Epithelial cell of proximal tubule (primary cell): Measurements from ENCODE around the gene MS4A5. TPM values are rescaled to one million over a fixed set of nuclear protein-coding genes. Genes with fewer than 3 reads are reported as not detected.

Source experiments
- DNase-seq: peaks from one replicate; pipeline ENCODE4 v3.0.0-alpha.2; 2011; ENCODE audit warnings: low read depth
- H3K4me3 ChIP-seq: 2 replicates; pipeline ENCODE4 v1.5.1; 2011; ENCODE audit warnings: low read depth, mild to moderate bottlenecking, low read length
- CTCF ChIP-seq: conservative IDR thresholded peaks from 2 replicates; pipeline ENCODE4 v1.5.1; 2012; ENCODE audit warnings: low read depth, mild to moderate bottlenecking, low read length
- total RNA-seq: library from RNA; depleted of rRNA; stranded (reverse); fragments of >200 nt; gene quantifications from 2 replicates; pipeline ENCODE4 v1.2.3, GENCODE V29; 2015

Gene MS4A5
- total RNA-seq, 1 donor from 2014 or later, result not detected

GRCh38 chr11:60396382-60396781, 33.0 kb upstream of the MS4A5 start, which contains the start of gene MS4A14:
MS4A14 (plus strand) TSS chr11:60396459; CDS start chr11:60396579, 120 bp downstream.
- no peak within 1 kb of the TSS for H3K4me3 ChIP-seq
- TF ChIP-seq CTCF, result no peak
- no peak for DNase-seq

- TF ChIP-seq CTCF, result no peak
- H3K4me3 ChIP-seq, result no peak overlapping the region
- DNase-seq, result no peak
Observed at GRCh38 chr11:60396799-60397198, 32.6 kb upstream of the MS4A5 start.

- no peak overlapping the region for H3K4me3 ChIP-seq
- no peak for TF ChIP-seq CTCF
- no peak for DNase-seq
Observed at GRCh38 chr11:60420015-60420414, 9.4 kb upstream of the MS4A5 start.

GRCh38 chr11:60422609-60423008, 6.8 kb upstream of the MS4A5 start:
- DNase-seq, result no peak
- TF ChIP-seq CTCF, result no peak
- H3K4me3 ChIP-seq, result no peak overlapping the region

- H3K4me3 ChIP-seq, result no peak overlapping the region
- no peak for TF ChIP-seq CTCF
- DNase-seq, result no peak
Observed at GRCh38 chr11:60428517-60428916, 855 bp upstream of the MS4A5 start.

GRCh38 chr11:60431251-60431650, 1.9 kb downstream of the MS4A5 start:
- no peak for TF ChIP-seq CTCF
- no peak overlapping the region for H3K4me3 ChIP-seq
- DNase-seq, result no peak

- DNase-seq, result no peak
- no peak for TF ChIP-seq CTCF
- H3K4me3 ChIP-seq, result no peak overlapping the region
Observed at GRCh38 chr11:60433401-60433800, 4.0 kb downstream of the MS4A5 start.
